ENCODE data around the gene TYRO3.

- TF ChIP-seq POLR2AphosphoS5 (IDR thresholded peaks at IDR 0.05): no peak
- TF ChIP-seq, protein P1, sequence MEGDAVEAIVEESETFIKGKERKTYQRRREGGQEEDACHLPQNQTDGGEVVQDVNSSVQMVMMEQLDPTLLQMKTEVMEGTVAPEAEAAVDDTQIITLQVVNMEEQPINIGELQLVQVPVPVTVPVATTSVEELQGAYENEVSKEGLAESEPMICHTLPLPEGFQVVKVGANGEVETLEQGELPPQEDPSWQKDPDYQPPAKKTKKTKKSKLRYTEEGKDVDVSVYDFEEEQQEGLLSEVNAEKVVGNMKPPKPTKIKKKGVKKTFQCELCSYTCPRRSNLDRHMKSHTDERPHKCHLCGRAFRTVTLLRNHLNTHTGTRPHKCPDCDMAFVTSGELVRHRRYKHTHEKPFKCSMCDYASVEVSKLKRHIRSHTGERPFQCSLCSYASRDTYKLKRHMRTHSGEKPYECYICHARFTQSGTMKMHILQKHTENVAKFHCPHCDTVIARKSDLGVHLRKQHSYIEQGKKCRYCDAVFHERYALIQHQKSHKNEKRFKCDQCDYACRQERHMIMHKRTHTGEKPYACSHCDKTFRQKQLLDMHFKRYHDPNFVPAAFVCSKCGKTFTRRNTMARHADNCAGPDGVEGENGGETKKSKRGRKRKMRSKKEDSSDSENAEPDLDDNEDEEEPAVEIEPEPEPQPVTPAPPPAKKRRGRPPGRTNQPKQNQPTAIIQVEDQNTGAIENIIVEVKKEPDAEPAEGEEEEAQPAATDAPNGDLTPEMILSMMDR (IDR thresholded peaks at IDR 0.05): no peak
- no peak for TF ChIP-seq POLR2A (IDR thresholded peaks at IDR 0.05; ENCODE audit: low read depth)
These were observed 15.1 kb downstream of the TYRO3 start for GRCh38 chr15:41574158-41574557.

Data from esophagus muscularis mucosa (tissue), 3 donors.